ENCODE measurements around the gene BGN. TPM values are rescaled to one million over a fixed set of nuclear protein-coding genes. Genes with fewer than 3 reads are reported as not detected.

The BGN gene
- total RNA-seq: 100 to 1,000 TPM; 141 to 206 TPM

GRCh38 chrX:153494541-153495361 is at the start of gene BGN:
Gene BGN, plus strand, starts transcription at chrX:153494980. Its CDS starts 9,652 bp downstream, at chrX:153504632.
- no peaks in the 10 kb centered on the region for H3K27me3 ChIP-seq
- H3K36me3 ChIP-seq: no peaks in the 10 kb centered on the region
- no peak for DNase-seq (ENCODE audit: low spot score)
- H3K9me3 ChIP-seq: no peaks in the 10 kb centered on the region
- peak in 1 of 2 donors; percentile 39 for TF ChIP-seq CTCF (IDR thresholded peaks at IDR 0.05)
- peak within 1 kb of the TSS; percentile 69 to 74 for H3K27ac ChIP-seq
- peaks cover 0 to 21% of the 10 kb centered on the region in 2 donors for H3K4me1 ChIP-seq
- H3K4me3 ChIP-seq: peak within 1 kb of the TSS; percentile 39 to 47

- no peak for TF ChIP-seq CTCF (IDR thresholded peaks at IDR 0.05)
- Histone ChIP-seq H3K36me3 (no peaks in the 10 kb centered on the region), H3K27ac (no peak overlapping the region), H3K9me3 (no peaks in the 10 kb centered on the region), H3K4me3 (no peak overlapping the region), H3K4me1 (no peaks in the 10 kb centered on the region), H3K27me3 (no peaks in the 10 kb centered on the region)
- DNase-seq (ENCODE audit: low spot score): no peak
Observed at GRCh38 chrX:153445106-153445855, 49.5 kb upstream of the BGN start.

GRCh38 chrX:153445856-153446635 is 48.7 kb upstream of the BGN start, which contains the start of gene TREX2:
Gene TREX2, minus strand, starts transcription at chrX:153446056. Its CDS starts 626 bp downstream, at chrX:153445430.
- H3K4me3 ChIP-seq: no peak within 1 kb of the TSS
- no peak within 1 kb of the TSS for H3K27ac ChIP-seq
- no peaks in the 10 kb centered on the region for H3K27me3 ChIP-seq
- no peaks in the 10 kb centered on the region for H3K4me1 ChIP-seq
- H3K9me3 ChIP-seq: no peaks in the 10 kb centered on the region
- no peak for TF ChIP-seq CTCF (IDR thresholded peaks at IDR 0.05)
- H3K36me3 ChIP-seq: no peaks in the 10 kb centered on the region
- no peak for DNase-seq (ENCODE audit: low spot score)

- no peak for TF ChIP-seq CTCF (IDR thresholded peaks at IDR 0.05)
Observed at GRCh38 chrX:153446636-153446936, 48.2 kb upstream of the BGN start.

GRCh38 chrX:153446950-153447580 is 47.7 kb upstream of the BGN start:
- no peaks in the 10 kb centered on the region for H3K36me3 ChIP-seq
- H3K27me3 ChIP-seq: no peaks in the 10 kb centered on the region
- H3K27ac ChIP-seq: no peak overlapping the region
- H3K9me3 ChIP-seq: no peaks in the 10 kb centered on the region
- DNase-seq (ENCODE audit: low spot score): no peak
- TF ChIP-seq CTCF (IDR thresholded peaks at IDR 0.05): no peak
- no peaks in the 10 kb centered on the region for H3K4me1 ChIP-seq
- no peak overlapping the region for H3K4me3 ChIP-seq

More at GRCh38 chrX:153446636-153446936, 48.2 kb upstream of the BGN start:
- Histone ChIP-seq H3K4me3 (no peak overlapping the region), H3K27me3 (no peaks in the 10 kb centered on the region), H3K27ac (no peak overlapping the region), H3K4me1 (no peaks in the 10 kb centered on the region), H3K9me3 (no peaks in the 10 kb centered on the region), H3K36me3 (no peaks in the 10 kb centered on the region)
- no peak for DNase-seq (ENCODE audit: low spot score)
